Ectodermal cell (in vitro differentiated cells): ENCODE data around the gene FUT9.

Source experiments
- H3K27ac ChIP-seq: 2 replicates; pipeline ENCODE4 v1.7.0; 2013; ENCODE audit warnings: mild to moderate bottlenecking, low read depth, low read length; ENCODE audit not compliant: insufficient read depth, poor library complexity, severe bottlenecking
- H3K27me3 ChIP-seq: 2 replicates; pipeline ENCODE4 v1.7.0; 2013; ENCODE audit warnings: mild to moderate bottlenecking, low read length; ENCODE audit not compliant: insufficient read depth, control insufficient read depth, poor library complexity, severe bottlenecking
- H3K36me3 ChIP-seq: one replicate; pipeline ENCODE4 v1.7.0; 2013; ENCODE audit warnings: low read length; ENCODE audit not compliant: control insufficient read depth, insufficient read depth
- H3K4me1 ChIP-seq: one replicate; pipeline ENCODE4 v1.7.0; 2013; ENCODE audit warnings: low read length; ENCODE audit not compliant: control insufficient read depth, insufficient read depth
- H3K4me3 ChIP-seq: 2 replicates; pipeline ENCODE4 v1.7.0; 2013; ENCODE audit warnings: low read depth, low read length, control low read depth; ENCODE audit not compliant: insufficient read depth
- H3K9me3 ChIP-seq: 2 replicates; pipeline ENCODE4 v1.7.0; 2013; ENCODE audit warnings: mild to moderate bottlenecking, low read length, moderate library complexity; ENCODE audit not compliant: control insufficient read depth
- WGBS, 2 experiments: methylation state at CpG; one replicate each; pipeline ENCODE4 v1.1.7; 2013; ENCODE audit warnings: missing lambda C conversion rate in 2 of 2; 5-methylcytosine and 5-hydroxymethylcytosine counted together

FUT9 gene

DNA sequence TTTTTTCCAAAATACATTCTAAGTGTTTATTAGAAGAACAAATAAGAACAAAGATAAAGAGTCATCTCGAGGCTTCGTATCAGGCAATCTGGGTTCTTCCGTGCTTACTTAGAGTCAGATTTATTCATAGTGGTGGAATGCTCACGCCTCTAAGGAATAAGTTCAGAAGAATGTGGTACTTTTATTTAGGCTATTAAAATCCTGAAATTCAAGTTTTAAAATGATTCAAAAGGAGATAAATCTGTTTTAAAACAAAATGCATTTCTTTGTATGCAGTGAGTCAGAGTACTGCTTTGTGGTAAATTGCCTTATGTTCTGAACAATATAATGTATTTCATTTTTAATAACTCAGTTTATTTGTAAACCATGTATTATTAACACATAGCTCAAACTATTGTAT, 89.1 kb downstream of the FUT9 start:
- WGBS, 2 experiments = 89 to 96% methylated on average over 4 of the region's 4 CpGs
- Histone ChIP-seq H3K36me3 (no peaks in the 10 kb centered on the region), H3K27me3 (no peaks in the 10 kb centered on the region), H3K4me1 (no peaks in the 10 kb centered on the region), H3K27ac (no peak overlapping the region), H3K9me3 (no peaks in the 10 kb centered on the region), H3K4me3 (no peak overlapping the region)

- H3K4me3 ChIP-seq = no peak overlapping the region
- WGBS, 2 experiments = 92% methylated on average over 1 to 2 of the region's 2 CpGs
Measured at GRCh38 chr6:96110878-96111277, 95.1 kb downstream of the FUT9 start.

GRCh38 chr6:96116674-96117073, 100.9 kb downstream of the FUT9 start:
- no peaks in the 10 kb centered on the region for H3K9me3 ChIP-seq
- H3K27ac ChIP-seq = no peak overlapping the region
- H3K27me3 ChIP-seq = no peaks in the 10 kb centered on the region
- no peaks in the 10 kb centered on the region for H3K4me1 ChIP-seq
- WGBS, 2 experiments = 33% methylated on average over 1 of the region's 1 CpG; no CpG with 5 or more reads in 1 of the 2 experiments
- no peak overlapping the region for H3K4me3 ChIP-seq
- no peaks in the 10 kb centered on the region for H3K36me3 ChIP-seq

More at GRCh38 chr6:96110878-96111277, 95.1 kb downstream of the FUT9 start:
- Histone ChIP-seq H3K27me3 (no peaks in the 10 kb centered on the region), H3K4me1 (no peaks in the 10 kb centered on the region), H3K36me3 (no peaks in the 10 kb centered on the region), H3K9me3 (no peaks in the 10 kb centered on the region), H3K27ac (no peak overlapping the region)

GRCh38 chr6:96124778-96125177, 109.0 kb downstream of the FUT9 start:
- H3K4me1 ChIP-seq = no peaks in the 10 kb centered on the region
- WGBS, 2 experiments = 85 to 86% methylated on average over 1 of the region's 1 CpG
- H3K9me3 ChIP-seq = no peaks in the 10 kb centered on the region

DNA sequence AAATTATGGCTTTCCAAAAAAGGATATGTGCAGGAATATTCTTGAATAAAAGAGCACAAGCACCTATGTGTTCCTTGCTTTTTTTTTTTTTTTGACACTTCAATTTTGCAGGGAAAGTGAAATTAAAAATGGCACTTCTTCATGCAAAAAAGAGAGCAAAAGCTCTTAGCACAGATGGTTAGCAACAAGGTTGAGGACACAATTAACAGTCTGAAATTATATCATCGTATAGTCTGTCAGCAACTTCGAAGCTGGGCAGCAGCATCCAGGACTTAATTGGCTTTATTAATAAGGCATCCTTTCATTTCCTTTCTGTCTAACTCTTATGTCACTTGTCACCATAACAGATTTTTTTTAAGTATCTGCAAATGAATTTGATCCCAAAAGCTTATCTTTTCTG, 122.6 kb downstream of the FUT9 start:
- H3K4me1 ChIP-seq = no peaks in the 10 kb centered on the region
- no peaks in the 10 kb centered on the region for H3K27me3 ChIP-seq
- H3K4me3 ChIP-seq = no peak overlapping the region
- WGBS, 2 experiments = 91 to 94% methylated on average over 2 of the region's 2 CpGs
- no peak overlapping the region for H3K27ac ChIP-seq
- no peaks in the 10 kb centered on the region for H3K9me3 ChIP-seq
- H3K36me3 ChIP-seq = peaks cover 6% of the 10 kb centered on the region

More at GRCh38 chr6:96124778-96125177, 109.0 kb downstream of the FUT9 start:
- Histone ChIP-seq H3K27me3 (no peaks in the 10 kb centered on the region), H3K36me3 (no peaks in the 10 kb centered on the region), H3K27ac (no peak overlapping the region), H3K4me3 (no peak overlapping the region)

GRCh38 chr6:96142142-96142541, 126.4 kb downstream of the FUT9 start:
- no peak overlapping the region for H3K4me3 ChIP-seq
- H3K27ac ChIP-seq = no peak overlapping the region
- H3K9me3 ChIP-seq = no peaks in the 10 kb centered on the region
- no peaks in the 10 kb centered on the region for H3K27me3 ChIP-seq
- 97 to 100% methylated on average over 1 to 2 of the region's 2 CpGs for WGBS, 2 experiments
- peaks cover 6% of the 10 kb centered on the region for H3K36me3 ChIP-seq
- H3K4me1 ChIP-seq = no peaks in the 10 kb centered on the region

GRCh38 chr6:96150431-96150830, 134.7 kb downstream of the FUT9 start:
- H3K4me3 ChIP-seq = no peak overlapping the region
- no peaks in the 10 kb centered on the region for H3K9me3 ChIP-seq
- H3K27me3 ChIP-seq = no peaks in the 10 kb centered on the region
- H3K4me1 ChIP-seq = no peaks in the 10 kb centered on the region
- no peak overlapping the region for H3K27ac ChIP-seq
- H3K36me3 ChIP-seq = no peaks in the 10 kb centered on the region
- WGBS, 2 experiments = 94 to 100% methylated on average over 2 of the region's 2 CpGs

- 90 to 97% methylated on average over 1 to 3 of the region's 3 CpGs for WGBS, 2 experiments
- Histone ChIP-seq H3K36me3 (no peaks in the 10 kb centered on the region), H3K9me3 (no peaks in the 10 kb centered on the region), H3K4me1 (no peaks in the 10 kb centered on the region), H3K27me3 (no peaks in the 10 kb centered on the region), H3K27ac (no peak overlapping the region), H3K4me3 (no peak overlapping the region)
Measured at GRCh38 chr6:96151707-96152106, 135.9 kb downstream of the FUT9 start.

GRCh38 chr6:96152114-96152708, 136.4 kb downstream of the FUT9 start:
- no peaks in the 10 kb centered on the region for H3K9me3 ChIP-seq
- H3K4me3 ChIP-seq = no peak overlapping the region
- H3K27me3 ChIP-seq = no peaks in the 10 kb centered on the region
- no peak overlapping the region for H3K27ac ChIP-seq
- H3K36me3 ChIP-seq = no peaks in the 10 kb centered on the region
- H3K4me1 ChIP-seq = no peaks in the 10 kb centered on the region
- WGBS, 2 experiments = 87 to 95% methylated on average over 2 of the region's 3 CpGs

GRCh38 chr6:96153775-96154174, 138.0 kb downstream of the FUT9 start:
- no peaks in the 10 kb centered on the region for H3K4me1 ChIP-seq
- no peaks in the 10 kb centered on the region for H3K27me3 ChIP-seq
- H3K4me3 ChIP-seq = no peak overlapping the region
- no peaks in the 10 kb centered on the region for H3K36me3 ChIP-seq
- H3K27ac ChIP-seq = no peak overlapping the region
- no peaks in the 10 kb centered on the region for H3K9me3 ChIP-seq

GRCh38 chr6:96156425-96156824, 140.7 kb downstream of the FUT9 start:
- Histone ChIP-seq H3K27ac (no peak overlapping the region), H3K9me3 (no peaks in the 10 kb centered on the region), H3K36me3 (no peaks in the 10 kb centered on the region), H3K4me1 (no peaks in the 10 kb centered on the region), H3K4me3 (no peak overlapping the region), H3K27me3 (no peaks in the 10 kb centered on the region)
- 95 to 96% methylated on average over 3 to 4 of the region's 4 CpGs for WGBS, 2 experiments
